GM12872 (cell line): Measurements from ENCODE around the gene XBP1.

Source experiments
- TF ChIP-seq, protein P1 (sequence below): IDR thresholded peaks from 3 replicates; pipeline ENCODE4 v1.5.1; 2011; ENCODE audit warnings: low read depth, mild to moderate bottlenecking, low read length, moderate library complexity; ENCODE audit not compliant: insufficient read depth

The XBP1 gene

GRCh38 chr22:28833276-28833923 lies 33.0 kb upstream of the XBP1 start:
- TF ChIP-seq, protein P1, sequence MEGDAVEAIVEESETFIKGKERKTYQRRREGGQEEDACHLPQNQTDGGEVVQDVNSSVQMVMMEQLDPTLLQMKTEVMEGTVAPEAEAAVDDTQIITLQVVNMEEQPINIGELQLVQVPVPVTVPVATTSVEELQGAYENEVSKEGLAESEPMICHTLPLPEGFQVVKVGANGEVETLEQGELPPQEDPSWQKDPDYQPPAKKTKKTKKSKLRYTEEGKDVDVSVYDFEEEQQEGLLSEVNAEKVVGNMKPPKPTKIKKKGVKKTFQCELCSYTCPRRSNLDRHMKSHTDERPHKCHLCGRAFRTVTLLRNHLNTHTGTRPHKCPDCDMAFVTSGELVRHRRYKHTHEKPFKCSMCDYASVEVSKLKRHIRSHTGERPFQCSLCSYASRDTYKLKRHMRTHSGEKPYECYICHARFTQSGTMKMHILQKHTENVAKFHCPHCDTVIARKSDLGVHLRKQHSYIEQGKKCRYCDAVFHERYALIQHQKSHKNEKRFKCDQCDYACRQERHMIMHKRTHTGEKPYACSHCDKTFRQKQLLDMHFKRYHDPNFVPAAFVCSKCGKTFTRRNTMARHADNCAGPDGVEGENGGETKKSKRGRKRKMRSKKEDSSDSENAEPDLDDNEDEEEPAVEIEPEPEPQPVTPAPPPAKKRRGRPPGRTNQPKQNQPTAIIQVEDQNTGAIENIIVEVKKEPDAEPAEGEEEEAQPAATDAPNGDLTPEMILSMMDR, result no peak

GRCh38 chr22:28832731-28833130 lies 32.4 kb upstream of the XBP1 start:
- TF ChIP-seq, protein P1, result no peak

DNA sequence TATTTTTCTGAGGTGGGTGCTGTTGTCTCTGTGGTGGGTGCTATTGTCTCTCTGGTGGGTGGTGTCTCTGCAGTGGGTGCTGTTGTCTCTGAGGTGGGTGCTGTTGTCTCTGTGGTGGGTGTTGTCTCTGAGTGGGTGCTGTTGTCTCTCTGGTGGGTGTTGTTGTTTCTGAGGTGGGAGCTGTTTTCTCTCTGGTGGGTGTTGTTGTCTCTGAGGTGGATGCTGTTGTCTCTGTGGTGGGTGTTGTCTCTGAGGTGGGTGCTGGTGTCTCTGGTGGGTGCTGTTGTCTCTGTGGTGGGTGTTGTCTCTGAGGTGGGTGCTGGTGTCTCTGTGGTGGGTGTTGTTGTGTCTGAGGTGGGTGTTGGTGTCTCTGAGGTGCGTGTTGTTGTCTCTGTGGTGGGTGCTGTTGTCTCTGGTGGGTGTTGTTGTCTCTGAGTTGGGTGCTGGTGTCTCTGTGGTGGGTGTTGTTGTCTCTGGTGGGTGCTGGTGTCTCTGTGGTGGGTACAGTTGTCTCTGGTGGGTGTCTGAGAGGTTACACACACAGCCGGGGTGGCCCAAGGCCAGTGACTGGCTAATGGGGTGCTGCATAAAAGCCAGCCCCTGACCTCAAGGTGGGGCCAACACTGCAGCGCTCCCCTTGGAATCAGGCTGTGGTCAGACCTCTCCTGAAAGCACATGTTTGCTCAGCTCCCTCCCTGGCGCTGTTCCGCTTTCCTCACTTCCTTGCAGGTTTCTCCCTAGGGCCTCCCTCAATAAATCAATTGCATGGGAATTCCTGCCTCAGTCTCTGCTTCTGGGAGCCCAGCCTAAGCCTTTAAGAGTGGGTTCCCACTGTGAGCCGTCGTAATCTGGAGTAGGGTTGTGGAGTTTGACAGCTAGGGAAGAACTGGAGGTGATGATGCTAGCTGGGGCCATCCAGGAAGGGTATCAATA lies 31.0 kb upstream of the XBP1 start:
- TF ChIP-seq, protein P1, result no peak

DNA sequence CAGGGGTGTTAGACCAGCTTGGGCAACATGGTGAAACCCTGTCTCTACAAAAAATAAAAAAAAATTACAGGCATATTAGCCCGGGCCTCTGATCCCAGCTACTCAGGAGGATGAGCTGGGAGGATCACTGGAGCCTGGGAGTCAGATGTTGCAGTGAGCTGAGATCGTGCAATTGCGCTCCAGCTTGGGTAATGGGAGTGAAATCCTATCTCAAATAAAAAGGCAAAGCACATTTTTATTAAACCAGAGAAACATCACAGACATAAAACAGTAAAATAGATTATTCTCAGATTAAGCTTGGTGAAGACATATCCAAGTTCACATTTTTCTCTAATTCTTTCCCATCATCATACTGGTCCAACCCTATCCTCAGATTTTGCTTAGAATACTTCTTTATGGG lies 30.1 kb upstream of the XBP1 start:
- TF ChIP-seq, protein P1, result no peak

GRCh38 chr22:28829358-28830181 lies 29.2 kb upstream of the XBP1 start:
- TF ChIP-seq, protein P1, result peak; percentile 96

DNA sequence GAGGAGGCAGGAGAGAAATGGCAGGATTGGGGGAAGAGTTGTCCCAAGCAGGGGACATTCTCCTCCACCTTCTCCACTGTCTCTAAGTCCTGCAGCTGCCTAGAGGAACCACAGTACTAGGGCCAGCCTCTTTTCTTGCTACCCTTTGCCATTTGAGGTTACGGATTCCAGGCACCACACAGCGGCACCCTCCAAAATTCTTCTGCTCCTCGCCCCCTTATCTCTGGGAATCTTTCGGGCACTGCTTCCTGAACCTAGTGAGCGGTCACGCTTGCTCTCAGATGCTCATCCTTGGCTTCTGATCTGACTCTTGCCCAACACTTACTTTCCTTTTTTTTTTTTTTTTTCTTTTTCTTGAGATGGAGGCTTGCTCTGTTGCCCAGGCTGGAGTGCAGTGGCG lies 26.6 kb upstream of the XBP1 start:
- TF ChIP-seq, protein P1, result no peak

- TF ChIP-seq, protein P1, result no peak
Measured at GRCh38 chr22:28822930-28823551, 22.7 kb upstream of the XBP1 start.
